ENCODE measurements around the gene LKAAEAR1. TPM values are rescaled to one million over a fixed set of nuclear protein-coding genes. Genes with fewer than 3 reads are reported as not detected.

LKAAEAR1 gene
- total and polyA plus RNA-seq, 8 donors, result 0.23 TPM; not detected in 7

GRCh38 chr20:64035933-64036345 lies 48.3 kb downstream of the LKAAEAR1 start, which contains the start of gene C20orf204:
C20orf204 (plus strand) TSS chr20:64036182; CDS start chr20:64036324, 142 bp downstream.
- no peak within 1 kb of the TSS for H3K4me3 ChIP-seq
- H3K27ac ChIP-seq, result no peak within 1 kb of the TSS
- intact Hi-C loops (cut with DNase I; ENCODE audit: low total_unique reads), result no loop called here
- peaks cover 23 to 48% (median 40%) of the 10 kb centered on the region in 4 donors for H3K4me1 ChIP-seq
- peaks cover 0 to 56% (median 48%) of the 10 kb centered on the region in 3 donors for H3K27me3 ChIP-seq
- TF ChIP-seq POLR2A (IDR thresholded peaks at IDR 0.05) (no peak), CTCF (IDR thresholded peaks at IDR 0.05) (no peak), POLR2AphosphoS5 (IDR thresholded peaks at IDR 0.05) (no peak), EP300 (IDR thresholded peaks at IDR 0.05) (no peak)
- H3K9me3 ChIP-seq, result no peaks in the 10 kb centered on the region
- peaks cover 16 to 48% (median 47%) of the 10 kb centered on the region in 4 donors for H3K36me3 ChIP-seq
- DNase-seq, result no peak
- 58 to 69% (median 65%) methylated on average over 6 to 10 of the region's 10 CpGs for WGBS, 5 donors

GRCh38 chr20:64035066-64035932 lies 48.9 kb downstream of the LKAAEAR1 start:
- Histone ChIP-seq H3K36me3 (peaks cover 18 to 54% (median 53%) of the 10 kb centered on the region in 4 donors), H3K27ac (no peak overlapping the region), H3K4me3 (no peak overlapping the region), H3K9me3 (no peaks in the 10 kb centered on the region), H3K4me1 (peaks cover 23 to 54% (median 38%) of the 10 kb centered on the region in 4 donors), H3K27me3 (peaks cover 0 to 49% (median 42%) of the 10 kb centered on the region in 3 donors)
- DNase-seq, result no peak
- no peak for TF ChIP-seq POLR2A (IDR thresholded peaks at IDR 0.05)
- TF ChIP-seq POLR2AphosphoS5 (IDR thresholded peaks at IDR 0.05), result no peak
- no peak for TF ChIP-seq CTCF (IDR thresholded peaks at IDR 0.05)
- TF ChIP-seq EP300 (IDR thresholded peaks at IDR 0.05), result no peak
- WGBS, 5 donors, result 79 to 83% (median 79%) methylated on average over 13 to 17 of the region's 17 CpGs
- intact Hi-C loops (cut with DNase I; ENCODE audit: low total_unique reads), result no loop called here

GRCh38 chr20:64033981-64034493 lies 50.2 kb downstream of the LKAAEAR1 start:
- H3K27me3 ChIP-seq, result peaks cover 0 to 37% (median 29%) of the 10 kb centered on the region in 3 donors
- H3K36me3 ChIP-seq, result peaks cover 28 to 67% (median 66%) of the 10 kb centered on the region in 4 donors
- TF ChIP-seq POLR2AphosphoS5 (IDR thresholded peaks at IDR 0.05), result no peak
- no peak for TF ChIP-seq EP300 (IDR thresholded peaks at IDR 0.05)
- TF ChIP-seq POLR2A (IDR thresholded peaks at IDR 0.05), result no peak
- TF ChIP-seq CTCF (IDR thresholded peaks at IDR 0.05), result no peak
- intact Hi-C loops (cut with DNase I; ENCODE audit: low total_unique reads), result no loop called here
- H3K9me3 ChIP-seq, result no peaks in the 10 kb centered on the region
- H3K4me1 ChIP-seq, result peaks cover 16 to 54% (median 35%) of the 10 kb centered on the region in 4 donors
- peak in 1 of 2 donors; percentile 33 for DNase-seq
- WGBS, 5 donors, result 70 to 85% (median 79%) methylated on average over 6 to 11 of the region's 11 CpGs
- H3K27ac ChIP-seq, result no peak overlapping the region
- H3K4me3 ChIP-seq, result no peak overlapping the region

Small RNA genes within 50 kb of the gene (small RNA-seq; reads per million reads assigned to genes)
- gene AL355803.1 (0 reads per million in 4 donors), gene MIR6813 (0 reads per million in 4 donors)

Other genes starting within 250 kb of the LKAAEAR1 start
- gene ABHD16B, start 222.9 kb downstream of the LKAAEAR1 start, total RNA-seq, result not detected
- gene ABHD16B, start 222.9 kb downstream of the LKAAEAR1 start, polyA plus RNA-seq, result under 1 TPM in 2 of 3 donors, not detected in 1; 0.37 to 0.43 TPM
- gene TPD52L2, start 219.1 kb downstream of the LKAAEAR1 start, total RNA-seq, result 10 to 100 TPM; 42.0 to 53.1 (median 45.5) TPM
- 10 to 100 TPM; 72.8 to 75.6 (median 73.3) TPM for gene TPD52L2, start 219.1 kb downstream of the LKAAEAR1 start, polyA plus RNA-seq
- 10 to 100 TPM; 23.7 to 60.1 (median 52.7) TPM for gene DNAJC5, start 189.3 kb downstream of the LKAAEAR1 start, total RNA-seq
- gene DNAJC5, start 189.3 kb downstream of the LKAAEAR1 start, polyA plus RNA-seq, result 10 to 100 TPM; 23.1 to 26.4 (median 25.6) TPM
- 100 to 1,000 TPM in 1 of 5 donors, 10 to 100 TPM in 4; 20.9 to 107 (median 36.8) TPM for gene UCKL1, start 128.0 kb downstream of the LKAAEAR1 start, total RNA-seq
- gene UCKL1, start 128.0 kb downstream of the LKAAEAR1 start, polyA plus RNA-seq, result 10 to 100 TPM; 17.7 to 60.5 (median 24.0) TPM
- 10 to 100 TPM in 2 of 5 donors, 1 to 10 TPM in 3; 6.1 to 12.1 (median 9.2) TPM for gene ZNF512B, start 114.5 kb downstream of the LKAAEAR1 start, total RNA-seq
- gene ZNF512B, start 114.5 kb downstream of the LKAAEAR1 start, polyA plus RNA-seq, result 1 to 10 TPM; 3.5 to 7.6 (median 6.3) TPM
- gene SAMD10, start 104.8 kb downstream of the LKAAEAR1 start, total RNA-seq, result 10 to 100 TPM in 2 of 5 donors, 1 to 10 TPM in 3; 2.9 to 68.1 (median 9.4) TPM
- 1 to 10 TPM; 4.9 to 6.6 (median 6.3) TPM for gene SAMD10, start 104.8 kb downstream of the LKAAEAR1 start, polyA plus RNA-seq
- 10 to 100 TPM; 30.4 to 67.4 (median 39.7) TPM for gene PRPF6, start 103.3 kb downstream of the LKAAEAR1 start, total RNA-seq
- gene PRPF6, start 103.3 kb downstream of the LKAAEAR1 start, polyA plus RNA-seq, result 10 to 100 TPM; 27.0 to 44.2 (median 39.6) TPM
- gene C20orf204, start 48.2 kb downstream of the LKAAEAR1 start, total RNA-seq, result 1 to 10 TPM in 1 of 5 donors, not detected in 4; 1.7 TPM
- 1 to 10 TPM in 2 of 3 donors, under 1 TPM in 1; 0.62 to 3.4 (median 1.4) TPM for gene C20orf204, start 48.2 kb downstream of the LKAAEAR1 start, polyA plus RNA-seq
- gene SOX18, start 34.8 kb downstream of the LKAAEAR1 start, total RNA-seq, result 10 to 100 TPM in 2 of 5 donors, 1 to 10 TPM in 2, under 1 TPM in 1; 0.58 to 26.6 (median 8.9) TPM
- 10 to 100 TPM in 1 of 3 donors, 1 to 10 TPM in 2; 6.2 to 15.2 (median 8.4) TPM for gene SOX18, start 34.8 kb downstream of the LKAAEAR1 start, polyA plus RNA-seq
- gene TCEA2, start 21.2 kb downstream of the LKAAEAR1 start, total RNA-seq, result 10 to 100 TPM in 4 of 5 donors, 1 to 10 TPM in 1; 3.1 to 30.7 (median 22.8) TPM
- gene TCEA2, start 21.2 kb downstream of the LKAAEAR1 start, polyA plus RNA-seq, result 10 to 100 TPM; 21.0 to 35.5 (median 30.4) TPM
- gene RGS19, start 4.9 kb downstream of the LKAAEAR1 start, total RNA-seq, result 10 to 100 TPM in 1 of 5 donors, 1 to 10 TPM in 1, not detected in 3; 3.1 to 10.1 TPM
- gene RGS19, start 4.9 kb downstream of the LKAAEAR1 start, polyA plus RNA-seq, result 10 to 100 TPM in 2 of 3 donors, 1 to 10 TPM in 1; 8.1 to 17.2 (median 13.1) TPM
- gene OPRL1, start 4.3 kb downstream of the LKAAEAR1 start, total RNA-seq, result 1 to 10 TPM in 1 of 5 donors, under 1 TPM in 1, not detected in 3; 0.55 to 4.7 TPM
- gene OPRL1, start 4.3 kb downstream of the LKAAEAR1 start, polyA plus RNA-seq, result under 1 TPM in 2 of 3 donors, not detected in 1; 0.18 to 0.25 TPM
- gene NPBWR2, start 23.2 kb upstream of the LKAAEAR1 start, total RNA-seq, result not detected
- not detected for gene NPBWR2, start 23.2 kb upstream of the LKAAEAR1 start, polyA plus RNA-seq
- gene MYT1, start 80.1 kb upstream of the LKAAEAR1 start, total RNA-seq, result under 1 TPM in 1 of 5 donors, not detected in 4; 0.55 TPM
- gene MYT1, start 80.1 kb upstream of the LKAAEAR1 start, polyA plus RNA-seq, result under 1 TPM in 2 of 3 donors, not detected in 1; 0.08 to 0.25 TPM
- gene PCMTD2, start 171.3 kb upstream of the LKAAEAR1 start, total RNA-seq, result 100 to 1,000 TPM in 1 of 5 donors, 10 to 100 TPM in 4; 15.2 to 107 (median 57.4) TPM
- gene PCMTD2, start 171.3 kb upstream of the LKAAEAR1 start, polyA plus RNA-seq, result 10 to 100 TPM; 14.1 to 29.3 (median 23.8) TPM